CD14-positive monocyte (primary cell): ENCODE results near the gene NLE1. TPM values are rescaled to one million over a fixed set of nuclear protein-coding genes. Genes with fewer than 3 reads are reported as not detected.
A peak's percentile ranks its signal among the peaks of the same experiment; 100 is the strongest.

ENCODE experiments used
- DNase-seq, 3 donors: peaks; one replicate each; pipeline ENCODE4 v3.0.0-alpha.2; 2011 to 2022
- H2AFZ ChIP-seq: 2 replicates; pipeline ENCODE4 v1.6.0; 2012; ENCODE audit warnings: mild to moderate bottlenecking, low read depth, low read length, inconsistent platforms; ENCODE audit not compliant: insufficient read depth, poor library complexity, severe bottlenecking
- H3K27ac ChIP-seq, 2 donors: 1 replicate in 1 of 2; 2 replicates in 1 of 2; pipeline ENCODE4 v1.5.1; 2012 to 2013; ENCODE audit warnings: low read length in 2 of 2, control low read depth in 1 of 2, inconsistent platforms in 1 of 2, low read depth in 1 of 2, mild to moderate bottlenecking in 1 of 2
- H3K27me3 ChIP-seq, 2 donors: one replicate each; pipeline versions ENCODE4 v1.6.0 to v1.6.1; 2011 to 2013; ENCODE audit warnings: low read length in 2 of 2; ENCODE audit not compliant: control insufficient read depth in 2 of 2, insufficient read depth in 2 of 2
- H3K36me3 ChIP-seq, 2 donors: replicated peaks in 1 of 2; 1 replicate in 1 of 2; 2 replicates in 1 of 2; pipeline versions ENCODE4 v1.5.1 to v1.6.1; 2012 to 2013; ENCODE audit warnings: low read length in 2 of 2, control low read depth in 1 of 2, inconsistent platforms in 1 of 2, mild to moderate bottlenecking in 1 of 2; ENCODE audit not compliant: insufficient read depth in 2 of 2, control insufficient read depth in 1 of 2
- H3K4me1 ChIP-seq, 2 donors: 1 replicate in 1 of 2; 2 replicates in 1 of 2; pipeline versions ENCODE4 v1.5.1 to v1.6.1; 2012 to 2013; ENCODE audit warnings: low read length in 2 of 2, control low read depth in 1 of 2, inconsistent platforms in 1 of 2, mild to moderate bottlenecking in 1 of 2, moderate library complexity in 1 of 2; ENCODE audit not compliant: insufficient read depth in 2 of 2, control insufficient read depth in 1 of 2
- H3K4me2 ChIP-seq: replicated peaks from 2 replicates; pipeline ENCODE3; 2012; ENCODE audit warnings: low read length, moderate library complexity, mild to moderate bottlenecking; ENCODE audit not compliant: poor library complexity, severe bottlenecking; ENCODE audit errors: extremely low read depth
- H3K4me3 ChIP-seq, 3 experiments: fragments of 200-600 bp in 1 of 3; sonication (generic) in 1 of 3; replicated peaks in 1 of 3; 1 replicate in 2 of 3; 2 replicates in 1 of 3; pipeline ENCODE4 v1.5.1; 2011 to 2013; ENCODE audit warnings: low read length in 3 of 3, mild to moderate bottlenecking in 3 of 3, control low read depth in 2 of 3, low read depth in 2 of 3, inconsistent platforms in 1 of 3, moderate library complexity in 1 of 3
- H3K79me2 ChIP-seq: 2 replicates; pipeline ENCODE4 v1.6.0; 2012; ENCODE audit warnings: mild to moderate bottlenecking, control low read depth, inconsistent platforms, low read length, moderate library complexity; ENCODE audit not compliant: insufficient read depth
- H3K9ac ChIP-seq: 2 replicates; pipeline ENCODE4 v1.6.0; 2017; ENCODE audit warnings: low read length, mild to moderate bottlenecking; ENCODE audit not compliant: insufficient read depth, poor library complexity, severe bottlenecking
- H3K9me3 ChIP-seq, 2 donors: replicated peaks in 1 of 2; 1 replicate in 1 of 2; 2 replicates in 1 of 2; pipeline versions ENCODE4 v1.5.1 to v1.6.1; 2012 to 2013; ENCODE audit warnings: low read length in 2 of 2, control low read depth in 1 of 2; ENCODE audit not compliant: control insufficient read depth in 1 of 2, insufficient read depth in 1 of 2
- H4K20me1 ChIP-seq: 2 replicates; pipeline ENCODE4 v1.6.0; 2012; ENCODE audit warnings: mild to moderate bottlenecking, low read length, control low read depth, moderate library complexity; ENCODE audit not compliant: insufficient read depth
- H3K27ac Mint-ChIP-seq, 7 donors: one replicate each; pipeline ENCODE4 v1.8.0; 2020; ENCODE audit warnings: mild to moderate bottlenecking in 7 of 7, mixed read lengths in 7 of 7, moderate library complexity in 6 of 7, inconsistent platforms in 2 of 7
- H3K27me3 Mint-ChIP-seq, 3 donors: one replicate each; pipeline ENCODE4 v1.8.0; 2021 to 2022; ENCODE audit warnings: low read depth in 3 of 3, mild to moderate bottlenecking in 3 of 3, mixed read lengths in 3 of 3, moderate library complexity in 3 of 3, inconsistent platforms in 1 of 3
- H3K36me3 Mint-ChIP-seq, 2 donors: one replicate each; pipeline ENCODE4 v1.8.0; 2020; ENCODE audit warnings: mixed read lengths in 2 of 2, inconsistent platforms in 1 of 2, mild to moderate bottlenecking in 1 of 2
- H3K4me1 Mint-ChIP-seq: one replicate; pipeline ENCODE4 v1.8.0; 2020; ENCODE audit warnings: mild to moderate bottlenecking, mixed read lengths
- H3K4me3 Mint-ChIP-seq, 2 donors: one replicate each; pipeline ENCODE4 v1.8.0; 2020; ENCODE audit warnings: mild to moderate bottlenecking in 2 of 2, mixed read lengths in 2 of 2, moderate library complexity in 1 of 2
- H3K9me3 Mint-ChIP-seq, 7 donors: one replicate each; pipeline ENCODE4 v1.8.0; 2020 to 2022; ENCODE audit warnings: mixed read lengths in 7 of 7, mild to moderate bottlenecking in 6 of 7, moderate library complexity in 6 of 7, inconsistent platforms in 2 of 7
- CTCF ChIP-seq: fragments of 200-600 bp; IDR thresholded peaks from one replicate; pipeline ENCODE4 v1.8.0; 2022; ENCODE audit warnings: antibody characterized with exemption, mild to moderate bottlenecking
- WGBS: methylation state at CpG from one replicate; pipeline ENCODE4 v1.1.5; 2013; ENCODE audit warnings: missing lambda C conversion rate; ENCODE audit not compliant: insufficient coverage; 5-methylcytosine and 5-hydroxymethylcytosine counted together
- intact Hi-C, 2 donors: fragments of 100-400 bp; cut with micrococcal nuclease; formaldehyde crosslinking; loops; one replicate each; pipeline versions ENCODE4 v1.15.0 to v1.15.1; 2023
- polyA minus RNA-seq: library from RNA; depleted of rRNA, polyadenylated mRNA; stranded (reverse); fragments of >200 nt; gene quantifications from 2 replicates; pipeline ENCODE4 v1.2.3, GENCODE V29; 2012
- polyA plus RNA-seq, 3 donors: library from polyadenylated mRNA; depleted of rRNA in 1 of 3; unstranded in 2 of 3; stranded (reverse) in 1 of 3; fragments of 300-500 nt in 2 of 3; fragments of >200 nt in 1 of 3; fragmentation: Illumina TruSeq in 2 of 3; gene quantifications; 1 replicate in 2 of 3; 2 replicates in 1 of 3; pipeline ENCODE4 v1.2.3, GENCODE V29; 2012 to 2021
- total RNA-seq, 12 experiments: library from RNA in 1 of 12; stranded (reverse) in 1 of 12; fragments of 120-200 nt in 1 of 12; gene quantifications; one replicate each; pipeline ENCODE4 v1.2.4 and lab custom pipeline; 2013 to 2026; ENCODE audit warnings: mixed read lengths in 6 of 12, inconsistent platforms in 1 of 12

Gene NLE1
- 3.5 TPM for total RNA-seq (2013)
- polyA plus RNA-seq (1 to 10 TPM; 1.6 to 3.6 (median 2.2) TPM), polyA minus RNA-seq (4.6 and 6.0 TPM in 2 replicates), total RNA-seq (lab: John Stamatoyannopoulos, UW) (1.2 to 4.3 (median 2.2) reads per million in 11 experiments)

GRCh38 chr17:35141681-35142466 lies at the start of gene NLE1:
NLE1 (minus strand) TSS chr17:35142303; CDS start chr17:35142275, 28 bp downstream.
- peak within 1 kb of the TSS in 1 of 2 donors; percentile 30 for H3K27ac ChIP-seq
- H3K79me2 ChIP-seq: peaks cover 11% of the 10 kb centered on the region
- Mint-ChIP-seq H3K27ac (peak within 1 kb of the TSS in 2 of 7 donors; percentile 19 to 41), H3K9me3 (no peaks in the 10 kb centered on the region), H3K4me3 (peak within 1 kb of the TSS; percentile 83 to 91), H3K27me3 (peaks cover 0 to 3% (median 2%) of the 10 kb centered on the region in 3 donors), H3K36me3 (peaks cover 19 to 20% of the 10 kb centered on the region in 2 donors), H3K4me1 (peaks cover 11% of the 10 kb centered on the region)
- peak within 1 kb of the TSS; percentile 57 to 93 (median 82) for H3K4me3 ChIP-seq
- peaks cover 21 to 27% of the 10 kb centered on the region in 2 donors for H3K36me3 ChIP-seq
- peak; percentile 97 for TF ChIP-seq CTCF
- H3K9me3 ChIP-seq: no peaks in the 10 kb centered on the region
- under 1% methylated on average over 37 of the region's 65 CpGs for WGBS
- no peaks in the 10 kb centered on the region for H4K20me1 ChIP-seq
- peak within 1 kb of the TSS; percentile 92 for H2AFZ ChIP-seq
- peak within 1 kb of the TSS; percentile 87 for H3K4me2 ChIP-seq
- peak within 1 kb of the TSS; percentile 59 for H3K9ac ChIP-seq
- no peaks in the 10 kb centered on the region for H3K27me3 ChIP-seq
- DNase-seq: peak; percentile 59 to 70 (median 67)
- intact Hi-C loops: no loop called here
- peaks cover 0 to 13% of the 10 kb centered on the region in 2 donors for H3K4me1 ChIP-seq

- 93% methylated on average over 2 of the region's 11 CpGs for WGBS
- Histone ChIP-seq H3K27me3 (peaks cover 0 to 3% of the 10 kb centered on the region in 2 donors), H3K9ac (no peak overlapping the region), H3K27ac (no peak overlapping the region), H3K4me1 (peaks cover 7 to 26% of the 10 kb centered on the region in 2 donors), H3K4me3 (no peak overlapping the region), H3K79me2 (no peaks in the 10 kb centered on the region), H4K20me1 (no peaks in the 10 kb centered on the region), H3K36me3 (no peaks in the 10 kb centered on the region), H3K9me3 (no peaks in the 10 kb centered on the region), H3K4me2 (no peak overlapping the region), H2AFZ (no peak overlapping the region)
- Mint-ChIP-seq H3K4me3 (no peak overlapping the region), H3K27ac (no peak overlapping the region), H3K9me3 (peaks cover 4 to 16% (median 9%) of the 10 kb centered on the region in 7 donors), H3K27me3 (peaks cover 11 to 22% (median 22%) of the 10 kb centered on the region in 3 donors), H3K36me3 (no peaks in the 10 kb centered on the region), H3K4me1 (peaks cover 18% of the 10 kb centered on the region)
- TF ChIP-seq CTCF: no peak
- no peak for DNase-seq
- intact Hi-C loops: no loop called here
These were observed 49.0 kb upstream of the NLE1 start for GRCh38 chr17:35191001-35191695.
